ENCODE data around the gene KIF18B. TPM values are rescaled to one million over a fixed set of nuclear protein-coding genes. Genes with fewer than 3 reads are reported as not detected.

The KIF18B gene
- polyA plus RNA-seq, 1 donor from 2014 or later, result not detected

- Mint-ChIP-seq H3K36me3 (no peaks in the 10 kb centered on the region), H3K27ac (no peak overlapping the region), H3K4me3 (peak overlapping the region in 3 of 4 donors; percentile 63 to 85 (median 77)), H3K27me3 (peaks cover 39% of the 10 kb centered on the region), H3K4me1 (peaks cover 0 to 6% (median 6%) of the 10 kb centered on the region in 3 donors), H3K9me3 (no peaks in the 10 kb centered on the region)
Measured at GRCh38 chr17:44911133-44912001, 36.2 kb downstream of the KIF18B start.

DNA sequence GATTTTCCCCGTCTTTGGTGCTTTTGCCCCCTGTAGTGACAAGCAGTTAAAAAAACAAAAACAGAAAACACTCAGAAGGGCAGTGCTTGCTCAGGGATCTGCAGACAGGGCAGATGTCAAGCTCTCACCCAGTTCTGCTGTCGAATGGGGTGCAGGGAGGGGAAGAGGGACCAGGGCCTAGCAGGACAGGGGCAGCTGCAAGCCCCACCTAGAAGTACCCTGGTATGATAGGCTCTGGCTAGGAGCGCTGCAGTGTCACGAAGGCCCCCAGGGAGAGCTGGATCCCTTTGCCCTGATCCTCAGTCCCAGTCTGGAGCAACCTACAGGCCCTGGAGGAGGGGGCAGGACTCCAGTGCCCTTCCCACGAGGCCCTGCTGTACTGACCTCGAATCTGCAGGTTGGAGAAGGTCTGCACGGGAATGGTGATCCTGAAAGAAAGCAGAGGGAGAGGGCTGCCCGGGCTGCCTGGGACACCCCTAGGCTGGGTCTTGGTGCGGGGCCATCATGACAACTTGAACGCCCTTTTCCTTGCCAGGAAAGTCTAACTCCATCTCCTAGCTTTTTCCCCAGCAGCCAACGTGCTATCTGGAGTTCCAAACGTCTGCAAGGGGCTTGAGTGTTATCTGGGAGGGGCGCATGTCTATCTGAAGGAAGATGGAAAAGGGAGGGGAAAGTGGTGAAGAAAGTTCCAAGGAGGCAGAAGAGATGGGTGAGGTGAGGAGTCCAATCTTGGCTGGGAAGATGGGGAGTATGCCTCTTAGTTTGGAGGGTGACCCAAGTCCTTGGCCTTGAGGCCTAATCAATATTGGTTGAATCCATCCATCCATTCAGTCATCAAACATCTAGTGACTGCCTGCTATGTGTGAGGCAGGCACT, 37.1 kb downstream of the KIF18B start:
- H3K27ac Mint-ChIP-seq, result no peak overlapping the region
- peak overlapping the region in 2 of 4 donors; percentile 51 to 65 for H3K4me3 Mint-ChIP-seq
- peaks cover 44% of the 10 kb centered on the region for H3K27me3 Mint-ChIP-seq
- no peaks in the 10 kb centered on the region for H3K9me3 Mint-ChIP-seq
- H3K36me3 Mint-ChIP-seq, result peaks cover 1% of the 10 kb centered on the region
- H3K4me1 Mint-ChIP-seq, result peaks cover 0 to 6% (median 6%) of the 10 kb centered on the region in 3 donors

- Mint-ChIP-seq H3K27ac (no peak overlapping the region), H3K36me3 (peaks cover 1% of the 10 kb centered on the region), H3K4me1 (peaks cover 0 to 6% (median 6%) of the 10 kb centered on the region in 3 donors), H3K9me3 (no peaks in the 10 kb centered on the region), H3K4me3 (no peak overlapping the region), H3K27me3 (peaks cover 44% of the 10 kb centered on the region)
Measured at GRCh38 chr17:44909681-44910144, 37.9 kb downstream of the KIF18B start.

GRCh38 chr17:44908761-44909326, 38.7 kb downstream of the KIF18B start:
- H3K4me1 Mint-ChIP-seq, result peaks cover 0 to 6% (median 6%) of the 10 kb centered on the region in 3 donors
- H3K27ac Mint-ChIP-seq, result no peak overlapping the region
- peaks cover 1% of the 10 kb centered on the region for H3K36me3 Mint-ChIP-seq
- H3K4me3 Mint-ChIP-seq, result no peak overlapping the region
- no peaks in the 10 kb centered on the region for H3K9me3 Mint-ChIP-seq
- H3K27me3 Mint-ChIP-seq, result peaks cover 41% of the 10 kb centered on the region

GRCh38 chr17:44907729-44908470, 39.7 kb downstream of the KIF18B start:
- H3K27me3 Mint-ChIP-seq, result peaks cover 35% of the 10 kb centered on the region
- no peak overlapping the region for H3K4me3 Mint-ChIP-seq
- H3K36me3 Mint-ChIP-seq, result peaks cover 1% of the 10 kb centered on the region
- H3K4me1 Mint-ChIP-seq, result peaks cover 0 to 5% (median 4%) of the 10 kb centered on the region in 3 donors
- no peak overlapping the region for H3K27ac Mint-ChIP-seq
- H3K9me3 Mint-ChIP-seq, result no peaks in the 10 kb centered on the region

DNA sequence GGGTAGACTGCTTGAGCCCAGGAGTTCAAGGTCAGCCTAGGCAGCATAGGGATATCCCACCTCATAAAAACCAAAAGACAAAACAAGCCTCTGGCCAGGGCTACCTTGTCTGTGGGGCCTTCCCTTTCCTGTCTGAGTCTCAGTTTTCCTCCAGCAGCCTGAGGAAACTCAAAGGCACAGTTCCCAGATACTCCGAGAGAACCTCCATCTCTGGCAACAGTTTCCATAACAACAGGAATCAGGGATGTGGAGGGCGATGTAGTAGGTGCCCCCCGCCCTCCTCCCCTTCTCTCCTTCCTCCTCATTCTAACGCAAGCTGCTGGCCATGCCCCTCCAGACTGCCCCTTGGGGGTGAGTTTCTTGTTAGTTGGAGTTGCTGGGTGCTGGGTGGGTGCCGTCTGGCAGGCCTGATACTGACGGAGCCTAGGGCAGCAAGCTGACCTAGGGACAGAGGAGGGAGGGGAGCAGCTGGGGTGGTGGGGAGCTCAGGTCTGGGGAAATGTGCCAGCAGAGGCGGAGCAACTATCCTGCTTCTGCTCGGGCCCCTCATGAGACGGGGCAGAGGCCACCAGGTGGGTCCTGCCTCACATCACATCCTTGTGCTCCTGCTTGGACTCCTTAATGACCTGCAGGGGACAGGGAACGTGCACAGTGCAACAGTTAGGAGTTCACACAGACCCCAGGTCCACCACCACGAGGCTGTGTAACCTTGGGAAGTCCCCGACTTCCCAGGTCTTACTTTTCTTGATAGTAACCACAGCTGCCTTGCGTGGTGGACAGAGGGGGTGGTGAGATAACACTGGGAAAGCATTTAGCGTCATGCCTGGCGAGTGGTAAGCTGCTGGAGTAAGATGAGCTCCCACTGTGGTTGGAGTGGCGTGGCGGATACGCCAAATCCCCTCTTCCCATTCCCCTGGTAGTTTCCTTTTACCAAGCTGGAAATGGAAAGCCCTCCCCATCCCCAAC, 40.5 kb downstream of the KIF18B start:
- H3K9me3 Mint-ChIP-seq, result no peaks in the 10 kb centered on the region
- H3K36me3 Mint-ChIP-seq, result peaks cover 1% of the 10 kb centered on the region
- no peak overlapping the region for H3K4me3 Mint-ChIP-seq
- peaks cover 28% of the 10 kb centered on the region for H3K27me3 Mint-ChIP-seq
- H3K4me1 Mint-ChIP-seq, result peaks cover 0 to 5% (median 4%) of the 10 kb centered on the region in 3 donors
- H3K27ac Mint-ChIP-seq, result no peak overlapping the region

GRCh38 chr17:44906010-44906646, 41.4 kb downstream of the KIF18B start:
- H3K36me3 Mint-ChIP-seq, result peaks cover 1% of the 10 kb centered on the region
- H3K4me1 Mint-ChIP-seq, result peaks cover 0 to 5% (median 3%) of the 10 kb centered on the region in 3 donors
- H3K27me3 Mint-ChIP-seq, result peaks cover 21% of the 10 kb centered on the region
- H3K4me3 Mint-ChIP-seq, result peak overlapping the region in 1 of 4 donors; percentile 21
- H3K27ac Mint-ChIP-seq, result no peak overlapping the region
- H3K9me3 Mint-ChIP-seq, result peaks cover 0 to 2% (median 0%) of the 10 kb centered on the region in 3 donors

DNA sequence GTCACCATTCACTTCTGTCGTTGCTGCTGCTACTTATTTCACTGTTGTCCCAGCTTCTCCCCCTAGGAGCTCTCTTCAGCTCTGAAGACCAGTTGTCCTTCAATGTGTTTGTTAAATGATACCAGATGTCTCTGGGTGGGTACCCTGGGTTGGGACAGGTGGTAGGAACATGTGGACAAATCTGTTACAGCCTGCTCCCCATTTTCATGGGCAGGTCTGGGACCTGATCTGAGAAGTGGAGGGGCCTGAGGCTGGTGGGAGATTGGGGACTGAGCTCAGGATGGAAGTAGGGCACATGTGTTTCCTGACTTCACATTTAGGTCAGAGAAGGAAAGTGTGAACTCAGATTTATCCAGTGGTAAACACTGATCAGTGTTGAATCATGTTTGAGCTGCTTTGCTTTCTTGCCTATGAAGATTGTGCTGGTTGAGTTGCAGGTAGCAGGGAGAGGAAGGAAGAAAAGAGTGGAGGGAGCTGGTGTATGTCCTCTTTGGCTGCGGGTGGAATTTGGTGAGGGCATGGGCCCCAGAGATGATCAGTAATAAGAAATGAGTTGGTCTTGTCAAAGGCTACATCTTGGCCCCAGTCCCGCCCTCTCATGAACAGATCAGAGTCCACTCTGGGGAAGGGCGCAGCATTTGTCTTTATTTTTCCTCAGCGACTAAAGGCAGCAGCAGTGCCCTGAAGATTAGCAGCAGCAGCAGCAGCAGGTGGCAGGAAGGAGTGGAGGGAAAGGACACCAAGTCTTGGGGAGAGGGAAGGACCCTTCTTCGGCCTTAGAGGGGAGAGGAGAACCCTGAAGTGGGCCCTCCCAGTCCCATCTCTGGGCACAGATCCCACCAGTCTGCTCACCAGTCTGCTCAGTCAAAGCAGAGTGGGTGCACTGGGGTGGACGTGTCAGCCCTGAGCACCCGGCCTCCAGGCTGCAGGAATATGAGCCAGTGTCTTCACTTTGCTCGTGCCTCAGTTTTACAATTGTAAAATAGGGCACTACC, 42.3 kb downstream of the KIF18B start:
- Mint-ChIP-seq H3K27me3 (peaks cover 14% of the 10 kb centered on the region), H3K27ac (no peak overlapping the region), H3K4me1 (peaks cover 0 to 4% (median 1%) of the 10 kb centered on the region in 3 donors), H3K4me3 (no peak overlapping the region), H3K36me3 (peaks cover 1% of the 10 kb centered on the region), H3K9me3 (peaks cover 0 to 2% (median 0%) of the 10 kb centered on the region in 3 donors)

- peaks cover 5 to 8% (median 6%) of the 10 kb centered on the region in 3 donors for H3K4me1 Mint-ChIP-seq
- peaks cover 1% of the 10 kb centered on the region for H3K36me3 Mint-ChIP-seq
- no peak overlapping the region for H3K4me3 Mint-ChIP-seq
- peaks cover 10% of the 10 kb centered on the region for H3K27me3 Mint-ChIP-seq
- no peak overlapping the region for H3K27ac Mint-ChIP-seq
- H3K9me3 Mint-ChIP-seq, result peaks cover 0 to 2% (median 0%) of the 10 kb centered on the region in 3 donors
Measured at GRCh38 chr17:44904001-44904984, 43.3 kb downstream of the KIF18B start.

GRCh38 chr17:44903012-44903685, 44.4 kb downstream of the KIF18B start:
- Mint-ChIP-seq H3K4me3 (peak overlapping the region in 1 of 4 donors; percentile 6), H3K36me3 (peaks cover 4% of the 10 kb centered on the region), H3K4me1 (peaks cover 12 to 17% (median 12%) of the 10 kb centered on the region in 3 donors), H3K27ac (no peak overlapping the region), H3K27me3 (peaks cover 10% of the 10 kb centered on the region), H3K9me3 (peaks cover 0 to 2% (median 0%) of the 10 kb centered on the region in 3 donors)

Data from IgD-negative memory B cell (primary cell).